CD1c-positive myeloid dendritic cell (primary cell): ENCODE data around the gene SLIT3.

Experiments used
- DNase-seq: peaks from one replicate; pipeline ENCODE4 v3.0.0-alpha.2; 2016; ENCODE audit errors: extremely low spot score

SLIT3 gene

DNA sequence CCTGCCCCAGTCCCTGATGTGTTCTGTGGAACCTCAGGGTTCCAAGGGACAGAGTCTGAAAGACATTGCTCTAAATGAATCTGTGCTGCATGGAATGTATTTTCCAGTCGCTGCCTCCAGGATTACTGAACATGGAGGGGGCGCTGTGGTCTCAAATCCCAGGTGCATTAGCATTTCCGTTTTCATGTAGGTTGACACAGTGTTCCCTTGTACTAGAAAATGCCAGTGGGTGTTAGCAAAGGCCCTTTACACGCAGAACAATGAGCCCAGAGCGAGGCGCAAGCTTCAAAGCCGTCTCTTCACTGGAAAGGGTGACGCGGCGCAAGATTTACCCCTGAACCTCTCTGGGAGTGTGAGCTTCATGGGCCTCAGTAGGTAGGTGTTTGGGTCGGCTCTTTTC, 308.3 kb downstream of the SLIT3 start:
- DNase-seq: no peak

DNA sequence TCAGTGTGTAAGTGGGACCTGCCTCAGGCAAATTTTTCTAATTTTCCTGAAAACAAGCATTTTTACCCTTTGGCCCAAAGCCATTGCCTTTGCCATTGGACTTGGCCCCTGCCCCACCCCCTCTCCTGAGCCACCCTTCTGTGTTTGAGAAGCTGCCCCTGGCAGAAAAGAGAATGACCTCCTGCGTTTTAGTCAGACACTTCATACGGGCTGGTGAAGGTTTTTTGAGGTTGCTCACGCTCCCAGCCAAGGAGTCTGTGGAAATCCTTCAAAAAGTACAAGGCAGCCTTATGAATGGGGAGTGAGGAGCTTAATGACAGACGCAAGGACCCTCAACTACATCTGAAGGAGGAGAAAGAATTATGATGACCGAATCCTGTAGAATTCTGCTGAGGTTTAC, 308.9 kb downstream of the SLIT3 start:
- no peak for DNase-seq

DNA sequence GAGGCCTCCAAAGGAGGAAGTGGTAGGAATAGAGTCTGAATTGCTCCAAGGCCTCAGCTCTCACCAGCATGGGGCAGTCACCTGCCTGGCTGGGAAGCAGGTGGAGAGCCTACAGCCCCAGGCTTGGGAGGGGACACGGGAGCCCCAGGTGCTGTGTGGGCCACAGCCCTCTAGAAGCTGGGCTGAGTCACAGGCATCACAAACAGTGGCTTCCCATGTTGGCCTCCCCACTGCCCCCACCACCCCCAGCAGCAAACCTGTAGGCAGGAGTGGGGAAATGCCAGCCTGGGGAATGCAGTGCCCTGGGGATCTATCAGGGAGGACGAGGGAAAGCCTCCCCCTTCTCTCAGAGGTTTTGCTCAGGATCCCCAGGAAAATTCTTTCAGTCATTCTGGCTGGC, 309.6 kb downstream of the SLIT3 start:
- no peak for DNase-seq

DNA sequence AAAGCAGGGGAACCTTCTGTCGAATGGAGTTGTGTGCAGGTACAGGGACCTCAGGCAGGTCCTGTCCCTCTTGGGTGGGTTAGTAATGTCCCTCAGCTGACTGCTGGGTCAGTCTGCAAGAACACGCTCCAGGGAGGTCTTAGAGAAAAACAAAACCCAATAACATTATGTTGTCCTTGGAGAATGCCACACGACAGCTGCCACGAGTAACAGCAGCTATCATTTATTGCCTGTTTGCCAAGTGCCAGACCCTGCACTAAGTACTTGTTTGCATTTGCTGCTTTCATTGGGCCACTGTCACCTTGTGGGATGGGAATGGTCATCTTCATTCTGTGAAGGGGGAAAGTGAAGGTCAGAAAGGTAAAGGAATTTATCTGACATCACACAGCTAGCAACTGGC, 310.3 kb downstream of the SLIT3 start:
- no peak for DNase-seq

DNA sequence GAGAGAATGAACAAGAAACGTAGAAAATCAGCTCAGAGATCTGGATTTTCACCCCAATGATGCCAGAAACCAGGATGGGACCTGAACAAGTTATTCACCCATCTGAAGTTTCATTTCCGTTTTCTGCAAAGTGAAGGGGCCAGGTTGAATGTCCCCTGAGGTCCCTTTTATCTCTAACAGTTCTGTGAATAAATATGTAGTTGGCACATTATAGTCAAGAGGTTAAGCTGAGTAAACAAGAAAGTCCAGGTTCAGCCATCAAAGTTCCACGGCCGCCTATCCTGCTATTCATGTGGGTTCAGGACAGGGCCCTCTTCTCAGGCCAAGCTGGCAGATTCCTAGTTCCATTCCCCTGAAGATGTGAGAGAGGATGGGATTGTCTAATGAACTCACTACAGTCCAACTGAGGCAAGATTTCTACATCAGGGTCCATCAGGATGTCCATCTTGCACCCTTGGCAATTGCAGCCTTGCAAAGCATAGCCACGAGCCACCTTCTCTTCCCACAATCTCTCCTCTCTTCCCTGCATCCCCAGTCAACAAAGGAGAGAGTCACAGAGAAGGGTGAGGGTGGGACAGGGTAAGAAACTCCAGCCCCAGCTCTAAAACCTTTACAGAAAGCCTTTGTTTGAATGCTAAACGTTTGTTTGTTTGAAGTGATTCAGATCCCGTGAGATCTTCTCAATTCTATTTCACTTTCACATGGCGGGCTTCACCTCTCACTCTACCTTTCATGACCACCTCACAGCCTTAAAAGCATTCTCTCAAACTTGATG, 311.0 kb downstream of the SLIT3 start:
- no peak for DNase-seq

DNA sequence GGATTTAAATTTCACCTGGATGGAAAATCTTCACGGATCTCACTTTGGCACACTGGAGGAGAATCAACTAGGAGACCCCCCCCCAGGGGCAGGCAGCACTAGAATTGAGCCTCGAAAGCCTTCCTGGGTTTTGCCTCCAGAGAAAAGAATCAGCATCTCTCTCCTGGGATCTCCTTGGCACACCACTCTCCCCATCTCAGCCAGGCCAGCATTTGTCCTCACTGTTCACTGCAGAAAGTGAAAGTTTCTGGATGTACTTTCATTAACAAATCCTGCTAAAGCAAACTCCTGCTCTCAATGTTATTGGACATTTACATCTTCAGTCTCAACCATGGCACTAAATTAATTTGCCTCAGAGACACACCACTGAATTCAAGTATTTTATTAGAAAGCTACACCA, 312.2 kb downstream of the SLIT3 start:
- no peak for DNase-seq

DNA sequence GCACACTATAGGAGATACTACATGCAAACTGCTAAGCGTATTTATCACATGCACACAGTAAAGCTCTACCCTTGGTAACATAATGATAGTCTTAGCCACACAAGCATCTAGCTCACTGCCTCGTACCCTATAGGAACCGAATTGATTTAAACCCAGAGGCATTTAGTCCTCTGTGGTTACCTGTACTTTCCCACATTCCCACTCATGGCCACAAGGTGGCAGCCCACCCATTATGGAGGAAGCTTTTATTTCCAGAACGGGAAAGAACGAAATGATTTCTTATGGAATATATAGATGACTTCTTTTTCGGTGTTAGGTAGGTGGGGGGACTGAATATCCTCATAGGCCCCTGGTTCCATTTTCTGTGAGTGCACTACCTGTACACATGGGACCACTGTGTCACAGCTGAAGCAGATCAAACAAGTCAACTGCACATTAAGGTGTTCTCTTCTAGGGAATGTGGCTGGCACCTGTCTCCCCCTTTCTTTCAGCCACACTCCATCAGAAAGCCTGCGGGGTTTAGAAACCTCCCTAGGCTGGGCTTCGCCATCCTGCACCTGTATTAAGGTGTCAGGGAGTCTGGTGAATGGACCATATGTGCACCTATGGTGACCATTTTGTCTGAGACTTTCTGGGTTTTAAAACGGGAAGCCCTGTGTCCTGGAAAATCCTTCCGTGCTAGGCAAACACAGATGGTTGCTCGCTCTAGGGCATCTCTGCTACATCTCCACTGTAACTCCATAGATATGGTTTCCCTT, 313.2 kb downstream of the SLIT3 start:
- DNase-seq: peak; percentile 60

DNA sequence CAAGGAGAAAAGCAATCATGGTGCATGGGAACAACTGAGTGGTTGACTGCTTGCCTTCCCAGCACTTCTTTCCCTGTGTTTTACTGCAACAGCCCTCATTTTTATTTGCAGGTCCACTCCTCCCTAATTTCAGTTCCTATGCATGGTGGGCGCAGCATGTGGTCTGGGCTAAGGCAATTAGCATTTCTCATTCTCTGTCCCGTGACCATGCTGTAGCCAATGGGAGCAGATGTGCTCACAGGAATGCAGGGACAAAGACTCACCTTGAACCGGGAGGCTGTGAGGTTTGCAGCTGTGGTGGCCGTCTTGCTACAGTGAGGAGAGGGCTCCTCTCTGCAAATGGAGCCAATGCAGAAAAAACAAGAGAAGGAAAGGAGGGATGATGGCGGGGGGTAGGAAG, 315.5 kb downstream of the SLIT3 start:
- no peak for DNase-seq

DNA sequence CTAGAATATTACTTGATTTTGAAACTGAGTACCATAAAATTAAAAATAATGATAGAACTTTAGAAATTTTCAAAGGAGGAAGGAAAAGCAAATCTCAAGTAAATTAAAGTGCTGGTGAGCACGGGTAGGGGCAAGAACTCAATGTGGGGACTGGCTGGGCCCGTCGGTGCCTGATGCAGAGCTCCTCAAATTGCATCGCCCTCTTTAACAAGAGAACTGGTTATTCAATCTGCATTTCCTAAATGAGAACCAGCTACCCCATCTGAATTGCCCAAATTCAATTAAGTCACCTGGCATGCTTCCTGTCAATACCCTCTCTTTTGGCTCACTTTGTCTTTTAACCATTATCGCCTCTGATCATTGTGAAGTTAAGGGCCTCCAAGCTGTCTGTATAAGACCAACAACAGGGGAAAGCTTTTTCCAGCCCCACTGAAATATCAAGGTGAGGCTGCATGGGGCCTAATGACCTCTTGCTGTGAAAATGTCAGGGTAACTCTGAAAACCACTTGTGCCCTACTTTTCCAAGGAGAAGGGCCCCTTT, 316.7 kb downstream of the SLIT3 start:
- DNase-seq: no peak

DNA sequence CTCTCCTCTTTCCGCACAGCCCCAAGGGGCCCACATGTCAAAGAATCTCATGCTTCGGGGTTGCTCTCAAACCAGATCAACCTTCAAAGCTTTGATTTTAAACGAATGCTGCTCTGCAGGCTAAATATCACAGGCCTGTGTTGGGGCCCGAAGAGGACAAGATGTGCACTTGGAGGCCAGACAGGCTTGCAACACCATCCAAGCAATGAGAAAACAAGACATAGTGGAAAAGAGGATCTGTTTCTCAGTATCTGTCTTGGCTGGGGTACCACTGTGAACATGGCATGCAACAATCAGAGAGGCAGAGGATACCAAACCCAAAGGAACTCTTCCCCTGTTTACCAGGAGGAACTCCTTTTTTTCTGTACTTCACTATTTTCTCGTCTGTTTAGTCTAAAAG, 321.8 kb downstream of the SLIT3 start:
- DNase-seq: no peak

DNA sequence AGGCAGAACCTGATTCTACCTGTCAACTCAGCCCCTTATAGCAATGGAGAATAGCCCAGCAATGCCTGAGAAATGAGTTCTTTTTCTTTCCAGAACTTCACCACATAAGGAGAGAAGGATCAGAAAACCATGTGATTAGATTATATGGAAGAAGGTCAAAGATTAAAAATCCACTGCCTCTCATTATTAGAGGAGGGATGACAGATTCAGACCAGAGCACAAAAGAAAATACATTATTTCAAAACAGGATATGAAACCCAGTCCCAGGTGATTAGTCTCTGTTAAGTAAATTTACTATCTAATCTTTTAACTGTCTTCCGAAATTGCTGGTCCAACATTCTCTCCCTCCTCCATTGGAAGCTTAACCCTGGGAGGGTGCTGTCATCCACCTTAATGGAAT, 322.4 kb downstream of the SLIT3 start:
- DNase-seq: no peak

DNA sequence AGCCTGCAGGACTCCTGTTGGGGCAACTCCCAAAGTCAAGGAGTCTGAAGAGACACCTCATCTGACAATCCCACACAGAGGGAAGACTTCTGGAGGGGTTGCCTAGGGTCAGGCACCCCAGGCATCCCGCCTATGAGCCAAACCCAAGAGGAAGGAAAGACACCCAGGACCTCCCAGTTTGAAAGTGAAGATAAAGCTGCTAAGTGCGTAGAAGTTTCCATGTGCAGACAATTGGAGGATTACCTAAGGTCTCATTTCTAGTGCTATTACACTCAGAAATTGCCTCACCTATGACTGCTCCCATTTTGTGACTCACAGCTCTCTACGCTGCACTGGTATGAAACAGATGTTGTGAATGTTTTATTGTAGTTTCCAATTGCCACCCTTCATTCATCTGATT, 322.9 kb downstream of the SLIT3 start:
- no peak for DNase-seq

DNA sequence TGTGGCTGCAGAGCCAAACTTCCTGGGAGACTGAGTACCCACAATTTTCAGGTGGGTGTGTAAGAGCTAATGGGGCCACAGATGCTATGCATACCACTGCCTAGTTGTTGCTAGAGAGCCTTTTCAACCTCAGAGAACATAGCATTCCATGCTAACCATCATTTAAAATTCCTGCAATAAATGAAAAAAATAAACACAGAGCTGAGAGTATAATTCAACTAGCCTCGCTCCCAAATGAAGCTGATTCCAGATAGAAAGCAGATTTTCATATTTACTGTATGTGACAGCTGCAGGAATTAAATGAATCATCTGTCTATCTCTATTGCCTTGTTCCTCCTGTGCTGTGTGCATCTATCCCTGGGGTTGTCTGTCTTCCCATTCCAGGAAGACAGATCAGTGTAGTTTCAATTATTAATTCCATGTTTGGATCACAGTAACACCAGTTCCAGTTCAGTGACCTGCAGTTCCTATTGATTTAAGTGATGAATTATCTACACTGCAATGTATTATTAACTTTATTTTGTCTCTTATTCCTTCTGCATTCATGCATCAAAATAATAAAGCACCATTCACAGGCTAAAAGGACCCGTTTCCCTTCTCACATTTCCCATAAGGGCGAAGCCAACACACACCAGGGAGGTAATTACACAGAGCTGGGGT, 324.5 kb downstream of the SLIT3 start:
- DNase-seq: no peak

DNA sequence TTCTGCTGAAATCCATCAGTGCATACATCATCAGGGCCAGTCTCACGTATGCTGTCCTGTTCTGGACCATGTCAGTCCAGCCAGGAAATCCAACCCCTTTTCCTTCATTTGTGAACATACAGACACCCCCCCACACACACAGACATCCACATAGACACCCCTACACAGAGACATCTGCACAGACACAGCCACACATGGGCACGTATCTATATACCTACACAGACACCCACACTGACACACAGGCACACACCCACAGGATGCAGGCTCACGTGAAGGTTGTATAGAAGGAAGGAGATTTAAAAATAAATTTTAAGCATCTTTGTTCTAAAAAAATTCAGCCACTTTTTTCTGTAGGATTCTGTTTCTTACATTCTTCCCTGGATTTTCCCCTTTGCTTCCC, 325.6 kb downstream of the SLIT3 start:
- DNase-seq: no peak

DNA sequence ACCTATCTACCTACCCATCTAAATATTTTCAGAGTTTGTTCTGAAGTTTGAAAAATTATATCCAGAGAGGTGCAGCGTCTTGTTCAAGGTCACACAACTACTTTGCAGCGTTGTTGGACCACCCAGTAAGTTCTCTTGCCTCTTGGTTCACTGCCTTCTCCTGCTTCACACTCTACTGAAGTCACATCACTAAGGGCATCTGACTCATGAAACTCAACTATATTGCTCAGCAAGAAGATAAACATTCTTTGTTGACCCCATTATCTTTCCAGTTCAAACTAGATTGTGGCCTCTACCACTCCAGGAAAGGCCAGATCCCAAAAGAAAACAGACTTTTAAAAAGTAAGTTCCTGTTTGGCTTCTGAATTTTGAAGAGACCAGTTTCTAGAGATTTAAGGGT, 326.9 kb downstream of the SLIT3 start:
- DNase-seq: no peak

DNA sequence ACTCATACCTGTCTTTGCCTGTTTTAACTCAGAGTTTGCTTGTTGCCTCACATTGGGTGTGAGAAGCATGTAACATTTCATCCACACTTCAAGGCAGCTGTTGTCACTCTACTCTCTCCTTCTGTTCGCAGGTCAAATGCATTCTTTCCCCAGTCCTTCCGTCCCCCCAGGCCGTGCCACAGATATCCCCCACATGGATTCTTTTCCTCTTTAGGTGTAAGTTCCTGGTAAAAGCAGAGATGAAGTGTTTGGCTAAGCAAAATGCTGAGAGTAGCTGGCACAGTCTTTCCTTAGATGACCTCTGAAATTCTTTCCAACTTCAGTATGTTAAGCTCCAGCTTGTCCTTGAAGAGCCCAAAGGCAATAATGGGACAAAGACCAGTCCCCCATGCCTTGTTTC, 328.2 kb downstream of the SLIT3 start:
- DNase-seq: no peak

DNA sequence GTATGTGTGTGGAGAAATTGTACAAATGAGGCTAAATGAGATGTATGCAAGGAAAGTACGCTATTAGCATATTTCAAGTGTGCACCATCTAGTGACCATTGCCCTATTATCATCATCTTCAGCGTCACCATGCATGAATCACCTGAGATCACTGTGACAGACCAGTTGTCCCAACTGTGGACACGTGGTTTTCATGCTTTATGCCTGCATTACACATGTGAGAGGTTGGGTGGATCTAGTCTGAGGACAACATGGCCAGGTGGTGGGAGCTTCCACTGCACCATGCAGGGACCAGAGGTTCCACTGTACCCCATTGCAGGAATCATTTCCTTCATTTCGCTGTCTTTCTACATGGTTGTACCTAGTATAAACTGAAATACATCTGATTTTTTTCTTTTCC, 329.8 kb downstream of the SLIT3 start:
- no peak for DNase-seq

DNA sequence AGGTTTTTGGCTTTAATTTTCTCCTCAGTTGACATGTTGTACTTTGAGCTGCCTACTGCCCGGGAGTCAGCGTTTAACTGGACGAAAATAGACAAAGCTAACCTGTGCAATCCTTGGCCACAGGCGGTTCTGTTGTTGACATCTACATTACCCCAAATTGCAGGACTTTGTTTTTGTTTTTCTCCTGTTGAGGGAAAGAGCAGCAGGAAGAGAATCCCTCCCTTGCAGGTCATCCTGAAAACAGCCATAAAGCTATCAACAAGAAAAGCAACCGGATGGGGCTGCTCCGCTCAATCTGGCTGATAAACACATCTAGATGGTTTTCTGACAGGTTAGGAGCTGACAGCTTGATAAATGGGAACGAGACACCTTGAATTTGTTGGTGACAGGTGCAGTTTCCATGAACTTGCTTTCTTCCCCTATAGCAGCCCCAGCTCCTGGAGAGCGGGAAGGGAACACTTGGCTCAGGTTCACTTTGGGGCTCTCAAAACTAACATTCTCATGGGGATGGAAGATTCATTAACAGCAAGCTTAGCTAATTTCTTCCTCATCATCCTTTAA, 331.5 kb downstream of the SLIT3 start:
- DNase-seq: no peak

DNA sequence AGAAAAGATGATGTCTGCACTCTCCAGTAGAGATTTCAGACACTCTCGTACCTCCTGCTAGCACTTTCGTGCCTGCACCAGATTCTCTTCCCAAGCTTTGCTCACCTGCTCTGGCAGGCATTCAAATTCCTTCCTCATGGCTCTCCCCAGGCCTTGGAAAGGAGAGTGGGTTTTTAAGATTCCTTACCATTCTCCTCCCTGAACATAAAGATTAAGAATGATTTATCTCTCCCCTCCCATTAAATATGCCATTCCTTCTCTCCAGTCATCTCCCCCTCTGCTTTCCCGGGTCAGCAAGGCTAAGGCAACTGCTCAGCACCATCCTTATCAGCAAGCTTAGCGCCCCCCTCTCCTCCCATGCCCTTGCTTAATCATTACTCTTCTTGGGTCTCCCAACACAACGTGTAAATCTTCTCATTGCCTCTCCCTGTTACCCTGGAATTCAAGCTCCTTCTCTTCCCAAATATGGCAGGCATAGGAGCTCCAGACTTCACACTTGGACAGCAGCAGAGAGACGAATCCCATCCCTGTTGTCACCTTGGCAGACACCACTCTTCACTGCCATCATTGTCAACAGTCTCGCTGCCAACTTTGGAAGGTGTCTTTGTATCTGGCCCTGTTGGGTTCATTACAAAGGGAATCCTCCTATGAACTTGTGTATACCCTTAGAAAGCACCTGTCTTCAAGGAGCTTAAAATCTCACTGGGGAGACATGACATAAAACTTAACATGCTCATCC, 332.9 kb downstream of the SLIT3 start:
- DNase-seq: no peak

DNA sequence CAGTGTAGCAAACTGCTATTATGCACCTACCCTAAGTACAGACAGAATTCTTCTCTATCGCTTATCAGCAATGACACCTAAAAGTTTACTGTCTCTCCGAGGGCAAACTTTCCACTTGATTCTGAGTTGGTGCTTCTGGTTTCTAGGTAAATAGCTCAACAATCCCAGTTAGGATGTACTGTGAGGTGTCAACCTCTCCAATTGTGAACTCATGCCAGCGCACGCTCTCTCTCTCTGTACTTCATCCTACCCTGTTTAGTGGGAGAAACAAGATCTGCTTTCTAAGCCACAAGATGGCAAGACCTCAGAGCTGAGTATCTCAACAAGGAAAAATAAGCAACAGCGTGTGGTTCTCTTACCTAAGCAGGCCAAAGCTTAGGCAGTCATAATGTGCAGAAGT, 335.3 kb downstream of the SLIT3 start:
- no peak for DNase-seq

DNA sequence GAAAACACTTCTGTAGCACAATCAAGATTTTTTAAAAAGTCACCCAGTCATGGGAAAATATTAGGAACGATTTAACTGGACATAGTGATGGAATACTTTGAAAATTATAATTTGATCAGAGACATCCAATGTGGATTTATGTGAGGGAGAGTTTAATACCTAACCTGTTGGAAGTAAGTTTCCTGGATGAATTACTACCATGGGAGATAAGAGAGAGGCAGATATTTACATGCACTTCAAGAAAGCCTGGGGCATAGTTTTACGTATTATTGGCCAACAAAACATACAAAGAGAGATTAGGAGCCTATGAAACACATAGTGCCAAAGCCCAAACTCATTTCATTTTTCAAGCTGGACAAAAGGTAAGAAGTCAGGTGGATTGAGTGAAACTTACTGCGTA, 336.8 kb downstream of the SLIT3 start:
- DNase-seq: no peak

DNA sequence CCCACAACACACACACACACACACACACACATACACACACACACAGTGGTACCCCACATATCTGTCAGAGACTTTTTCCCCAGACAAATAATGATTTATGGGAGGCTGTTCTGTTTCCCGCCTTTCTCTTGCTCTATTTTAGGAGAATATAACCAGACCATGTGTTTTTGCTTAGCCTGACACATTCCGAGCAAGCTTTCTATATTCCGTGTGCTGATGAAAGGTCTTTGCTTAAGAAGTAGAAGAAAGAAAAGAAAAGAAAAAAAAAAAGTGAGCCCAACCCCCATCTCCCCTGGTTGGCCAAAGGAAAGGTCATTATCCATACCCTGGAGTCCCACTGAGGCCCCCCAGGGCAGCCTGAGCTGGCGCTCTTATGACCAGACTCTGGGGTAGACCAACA, 338.6 kb downstream of the SLIT3 start:
- no peak for DNase-seq
